HFF-Myc (cell line): ENCODE data around the gene NUBP1.

Source experiments
- DNase-seq: peaks from one replicate; pipeline ENCODE4 v3.0.0-alpha.2; 2011; ENCODE audit warnings: low read depth; ENCODE audit errors: extremely low read depth
- H3K4me3 ChIP-seq: replicated peaks from 2 replicates; pipeline ENCODE4 v1.5.1; 2011; ENCODE audit warnings: low read depth, mild to moderate bottlenecking, control low read depth, low read length
- TF ChIP-seq, protein P1 (sequence below): IDR thresholded peaks from 2 replicates; pipeline ENCODE4 v1.5.1; 2012; ENCODE audit warnings: mild to moderate bottlenecking, low read depth, low read length, control low read depth; ENCODE audit errors: missing control alignments

The NUBP1 gene

DNA sequence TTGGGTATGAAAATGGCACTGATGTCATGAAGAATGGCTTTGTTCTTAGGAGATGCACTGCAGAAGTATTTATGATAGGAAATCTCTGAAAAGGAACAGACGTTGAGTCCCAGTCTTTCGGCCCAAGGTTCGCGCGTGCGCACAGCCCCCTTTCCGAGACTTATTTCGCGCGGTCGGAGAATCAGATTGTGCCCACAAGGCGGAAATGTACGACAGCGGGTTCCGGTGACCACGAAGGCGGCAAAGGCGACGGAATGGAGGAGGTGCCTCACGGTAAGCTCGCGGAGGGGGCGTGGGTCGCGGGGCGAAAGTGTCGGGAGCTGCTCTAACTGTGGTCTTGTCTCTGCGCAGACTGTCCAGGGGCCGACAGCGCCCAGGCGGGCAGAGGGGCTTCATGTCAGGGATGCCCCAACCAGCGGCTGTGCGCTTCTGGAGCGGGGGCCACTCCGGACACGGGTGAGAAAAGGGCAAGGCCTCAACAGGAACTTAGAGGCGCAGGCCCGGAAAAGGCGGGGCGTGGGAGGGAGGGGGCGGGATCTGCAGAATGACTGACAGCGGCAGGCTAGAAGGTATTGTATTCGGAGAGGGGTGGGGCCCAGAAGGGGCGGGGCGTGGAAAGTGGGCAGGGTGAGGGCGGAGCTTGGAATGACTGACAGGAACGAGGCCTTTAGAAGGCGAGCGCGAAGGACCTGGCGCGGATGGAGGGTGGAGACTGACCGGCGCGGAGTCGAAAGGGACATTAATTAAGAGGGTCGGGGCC lies at the start of gene NUBP1:
TSS of gene NUBP1 (plus strand) at position 233 of the 760 bp plus-strand sequence. CDS start at position 255, 22 bp downstream.
- peak within 1 kb of the TSS; percentile 56 for H3K4me3 ChIP-seq
- TF ChIP-seq, protein P1, sequence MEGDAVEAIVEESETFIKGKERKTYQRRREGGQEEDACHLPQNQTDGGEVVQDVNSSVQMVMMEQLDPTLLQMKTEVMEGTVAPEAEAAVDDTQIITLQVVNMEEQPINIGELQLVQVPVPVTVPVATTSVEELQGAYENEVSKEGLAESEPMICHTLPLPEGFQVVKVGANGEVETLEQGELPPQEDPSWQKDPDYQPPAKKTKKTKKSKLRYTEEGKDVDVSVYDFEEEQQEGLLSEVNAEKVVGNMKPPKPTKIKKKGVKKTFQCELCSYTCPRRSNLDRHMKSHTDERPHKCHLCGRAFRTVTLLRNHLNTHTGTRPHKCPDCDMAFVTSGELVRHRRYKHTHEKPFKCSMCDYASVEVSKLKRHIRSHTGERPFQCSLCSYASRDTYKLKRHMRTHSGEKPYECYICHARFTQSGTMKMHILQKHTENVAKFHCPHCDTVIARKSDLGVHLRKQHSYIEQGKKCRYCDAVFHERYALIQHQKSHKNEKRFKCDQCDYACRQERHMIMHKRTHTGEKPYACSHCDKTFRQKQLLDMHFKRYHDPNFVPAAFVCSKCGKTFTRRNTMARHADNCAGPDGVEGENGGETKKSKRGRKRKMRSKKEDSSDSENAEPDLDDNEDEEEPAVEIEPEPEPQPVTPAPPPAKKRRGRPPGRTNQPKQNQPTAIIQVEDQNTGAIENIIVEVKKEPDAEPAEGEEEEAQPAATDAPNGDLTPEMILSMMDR = no peak
- peak; percentile 86 for DNase-seq

- no peak overlapping the region for H3K4me3 ChIP-seq
- no peak for DNase-seq
- TF ChIP-seq, protein P1 = no peak
Observed at GRCh38 chr16:10693889-10694288, 49.8 kb upstream of the NUBP1 start.

GRCh38 chr16:10694306-10694705 lies 49.3 kb upstream of the NUBP1 start:
- TF ChIP-seq, protein P1 = no peak
- DNase-seq = no peak
- H3K4me3 ChIP-seq = no peak overlapping the region

- DNase-seq = no peak
- no peak within 1 kb of the TSS for H3K4me3 ChIP-seq
- TF ChIP-seq, protein P1 = no peak
Observed at GRCh38 chr16:10694830-10695229, 48.8 kb upstream of the NUBP1 start, which contains the start of gene TEKT5. Gene TEKT5, minus strand, starts transcription at chr16:10694930. Its CDS starts 57 bp downstream, at chr16:10694873.

- no peak for DNase-seq
- TF ChIP-seq, protein P1 = no peak
- no peak overlapping the region for H3K4me3 ChIP-seq
Observed at GRCh38 chr16:10699756-10700155, 43.9 kb upstream of the NUBP1 start.

- no peak for DNase-seq
- H3K4me3 ChIP-seq = no peak overlapping the region
- TF ChIP-seq, protein P1 = no peak
Observed at GRCh38 chr16:10708969-10709368, 34.7 kb upstream of the NUBP1 start.
